HG02623 (cell line): Measurements from ENCODE around the gene DENND5B.
"Not testable (repeated sequence)": the region's sequence is repeated elsewhere in the genome, so short reads cannot be mapped to it uniquely, and the experiment has no call there.

Source experiments
- ATAC-seq: cut with Tn5 transposase; IDR thresholded peaks from one replicate; pipeline ENCODE4 v1.9.1; 2021; ENCODE audit warnings: moderate library complexity; ENCODE audit not compliant: unreplicated experiment

Gene DENND5B

DNA sequence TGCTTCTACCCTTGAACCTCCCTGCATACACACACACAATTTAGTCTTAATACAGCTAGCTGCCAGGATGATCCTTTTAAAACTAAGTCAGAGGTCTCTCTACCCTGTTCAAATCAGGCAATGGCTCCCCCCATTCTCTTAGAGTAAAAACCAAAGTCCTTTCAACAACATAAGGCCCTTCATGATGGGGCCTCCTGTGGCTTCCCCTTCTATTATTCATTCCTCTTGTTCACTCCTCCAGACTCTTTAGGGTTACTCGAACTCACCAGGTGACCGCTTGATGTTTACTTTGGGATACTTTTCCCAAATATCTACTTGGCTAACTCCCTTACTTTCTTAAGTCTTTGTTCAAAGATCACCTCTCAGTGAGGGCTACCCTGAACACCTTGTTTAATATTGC, 30.4 kb downstream of the DENND5B start:
- ATAC-seq, result no peak

- ATAC-seq, result no peak
These were observed 32.4 kb downstream of the DENND5B start for GRCh38 chr12:31558521-31558920.

DNA sequence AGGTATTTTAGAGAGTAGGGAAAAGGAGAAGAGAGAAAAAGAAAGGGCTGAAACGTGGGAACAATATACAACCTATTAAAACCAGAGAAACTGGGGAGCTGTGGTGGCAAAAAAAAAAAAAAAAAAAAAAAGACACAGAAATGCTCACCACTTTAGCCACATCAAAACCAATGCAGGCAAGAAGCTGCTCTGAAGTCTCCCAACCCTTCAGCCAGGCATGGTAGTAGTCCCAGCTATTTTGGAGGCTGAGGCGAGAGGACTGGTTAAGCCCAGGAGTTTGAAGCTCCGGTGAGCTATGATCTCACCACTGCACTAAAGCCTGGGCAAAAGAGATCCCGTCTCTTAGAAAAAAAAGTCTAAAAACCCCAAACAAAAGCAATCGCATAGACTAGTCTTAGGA, 33.2 kb downstream of the DENND5B start:
- no peak for ATAC-seq

- ATAC-seq, result not testable (repeated sequence)
These were observed 35.5 kb downstream of the DENND5B start for GRCh38 chr12:31555466-31555865.

GRCh38 chr12:31550590-31550989, 40.3 kb downstream of the DENND5B start:
- not testable (repeated sequence) for ATAC-seq

GRCh38 chr12:31536672-31537071, 54.3 kb downstream of the DENND5B start:
- ATAC-seq, result no peak

DNA sequence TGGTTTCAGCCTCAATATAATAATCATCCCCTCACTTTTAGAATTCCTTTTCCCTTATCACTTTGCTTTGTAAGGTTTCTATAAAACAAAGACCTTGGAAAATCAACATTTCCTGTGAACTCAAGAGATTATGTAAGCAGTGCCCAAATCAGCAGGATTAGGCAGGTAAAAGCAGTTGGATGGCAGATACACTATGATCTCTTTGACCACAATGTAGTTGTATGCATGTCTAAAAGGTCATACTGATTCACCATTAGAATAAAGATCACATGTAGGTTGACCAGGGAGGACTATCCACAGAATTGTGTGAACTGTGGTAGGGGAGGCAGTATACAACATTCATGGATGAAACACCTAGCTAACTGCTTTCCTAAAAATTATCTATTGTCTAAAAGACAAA, 57.5 kb downstream of the DENND5B start:
- ATAC-seq, result no peak

DNA sequence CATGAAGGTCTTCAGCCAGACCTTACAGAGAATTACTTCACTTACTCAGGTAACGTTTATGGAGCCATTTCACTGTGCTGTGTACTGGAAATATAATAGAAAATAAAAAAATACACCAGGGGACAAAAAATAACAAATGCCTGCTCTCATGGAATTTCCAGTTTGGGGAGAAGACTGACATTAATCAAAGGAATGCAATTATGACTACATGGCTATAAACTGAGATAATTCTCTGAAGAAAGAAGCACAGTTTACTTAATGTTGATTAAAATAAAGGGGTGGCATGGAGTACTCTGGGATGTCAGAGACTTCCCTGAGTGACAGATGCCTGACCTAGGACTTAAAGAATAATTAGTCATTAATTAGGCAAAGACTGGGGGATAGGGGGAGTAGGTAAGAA, 59.0 kb downstream of the DENND5B start:
- ATAC-seq, result no peak

DNA sequence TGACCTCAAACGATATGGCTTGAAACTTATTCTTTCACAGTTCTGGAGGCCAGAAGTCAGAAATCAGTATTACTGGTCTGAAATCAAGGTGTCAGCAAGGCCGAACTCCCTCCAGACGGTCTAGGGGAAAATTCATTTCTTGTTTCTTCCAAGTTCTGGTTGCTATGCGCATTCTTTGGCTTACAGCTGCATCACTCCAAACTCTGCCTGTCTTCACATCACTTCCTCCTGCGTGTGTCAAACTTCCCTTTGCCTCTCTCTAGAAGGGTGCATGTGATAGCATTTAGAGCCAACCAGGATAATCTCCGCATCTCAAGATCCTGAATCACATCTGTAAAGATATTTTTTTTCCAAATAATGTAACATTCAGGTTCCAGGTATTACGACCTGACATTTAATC, 62.8 kb downstream of the DENND5B start:
- no peak for ATAC-seq

- no peak for ATAC-seq
These were observed 63.9 kb downstream of the DENND5B start for GRCh38 chr12:31527083-31527482.

GRCh38 chr12:31526158-31526546, 64.8 kb downstream of the DENND5B start:
- no peak for ATAC-seq

GRCh38 chr12:31525496-31526157, 65.3 kb downstream of the DENND5B start:
- ATAC-seq, result no peak

- ATAC-seq, result peak; percentile 86
These were observed 66.0 kb downstream of the DENND5B start for GRCh38 chr12:31524791-31525495.

GRCh38 chr12:31523306-31523705, 67.6 kb downstream of the DENND5B start:
- ATAC-seq, result no peak

DNA sequence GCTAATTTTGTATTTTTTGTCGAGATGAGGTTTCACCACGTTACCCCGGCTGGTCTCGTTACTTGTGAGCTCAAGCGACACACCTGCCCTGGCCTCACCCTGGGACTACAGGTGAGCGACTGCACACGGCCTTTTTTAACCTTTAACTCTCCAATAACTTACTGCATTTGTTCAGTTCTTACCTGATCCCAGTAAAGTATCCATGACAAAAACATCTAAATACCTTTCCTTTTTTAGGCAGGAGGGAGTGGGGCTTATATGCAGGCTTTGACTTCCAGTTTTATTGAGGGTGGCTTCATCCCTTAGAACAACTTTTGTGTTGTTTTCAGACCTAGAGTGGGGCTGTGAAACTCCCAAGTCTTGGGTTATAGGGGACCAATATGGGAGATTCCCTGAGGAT, 68.3 kb downstream of the DENND5B start:
- ATAC-seq, result no peak

DNA sequence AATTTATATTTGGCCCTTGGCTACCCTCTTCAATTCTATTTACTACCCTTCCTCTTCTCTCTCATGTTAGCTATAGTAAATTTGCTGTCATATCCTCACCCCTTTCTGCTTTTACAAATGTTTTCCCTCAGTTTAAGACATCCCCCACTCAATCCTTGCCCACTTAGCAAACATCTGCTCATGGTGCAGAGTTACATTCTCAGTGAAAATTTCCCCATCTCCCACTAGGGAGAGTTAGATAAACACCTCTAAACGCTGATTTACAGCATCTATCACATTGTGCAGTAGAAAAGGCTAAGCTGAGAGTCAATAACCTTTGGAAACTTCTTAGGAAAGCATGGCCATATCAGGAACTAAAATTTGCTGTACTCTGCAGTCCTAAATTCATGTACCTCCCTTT, 69.0 kb downstream of the DENND5B start:
- no peak for ATAC-seq

DNA sequence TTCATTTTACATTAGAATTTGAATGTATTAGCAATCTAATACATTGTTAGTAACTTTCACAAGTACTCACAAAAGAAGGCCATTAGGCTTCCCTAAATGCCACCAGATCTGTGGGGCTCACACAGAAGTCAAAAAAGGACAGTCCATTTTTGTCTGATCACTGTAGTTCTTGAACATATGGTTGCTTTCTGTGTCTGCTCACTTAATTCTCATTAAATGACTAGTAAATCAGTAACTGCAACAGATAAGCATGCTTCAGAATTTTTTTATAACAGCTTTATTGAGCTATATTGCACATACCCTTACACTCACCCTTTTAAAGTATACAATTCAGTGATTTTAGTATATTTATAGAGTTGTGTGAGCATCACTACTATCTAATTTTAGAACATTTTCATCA, 71.4 kb downstream of the DENND5B start:
- ATAC-seq, result no peak

GRCh38 chr12:31518680-31519227, 72.2 kb downstream of the DENND5B start:
- no peak for ATAC-seq

DNA sequence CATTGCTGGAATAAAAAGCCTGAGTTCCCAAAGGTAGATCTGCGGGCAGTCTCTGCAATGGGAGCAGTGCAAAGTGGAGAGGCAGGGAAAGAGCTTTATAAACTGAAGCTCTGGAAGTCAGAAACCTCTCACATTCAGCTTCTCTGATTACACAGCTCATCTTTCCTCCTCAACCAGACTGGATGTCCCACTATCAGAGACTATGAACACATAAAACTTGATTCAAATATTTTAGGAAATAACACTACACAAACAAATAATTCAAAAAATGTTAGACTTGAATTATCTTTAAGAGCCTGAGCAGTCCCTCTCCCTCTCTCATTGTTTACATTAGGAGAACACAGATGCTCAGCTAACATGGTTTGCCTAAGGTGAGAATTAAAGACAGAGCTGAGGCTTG, 72.9 kb downstream of the DENND5B start:
- ATAC-seq, result no peak

GRCh38 chr12:31516702-31517101, 74.2 kb downstream of the DENND5B start:
- ATAC-seq, result no peak

DNA sequence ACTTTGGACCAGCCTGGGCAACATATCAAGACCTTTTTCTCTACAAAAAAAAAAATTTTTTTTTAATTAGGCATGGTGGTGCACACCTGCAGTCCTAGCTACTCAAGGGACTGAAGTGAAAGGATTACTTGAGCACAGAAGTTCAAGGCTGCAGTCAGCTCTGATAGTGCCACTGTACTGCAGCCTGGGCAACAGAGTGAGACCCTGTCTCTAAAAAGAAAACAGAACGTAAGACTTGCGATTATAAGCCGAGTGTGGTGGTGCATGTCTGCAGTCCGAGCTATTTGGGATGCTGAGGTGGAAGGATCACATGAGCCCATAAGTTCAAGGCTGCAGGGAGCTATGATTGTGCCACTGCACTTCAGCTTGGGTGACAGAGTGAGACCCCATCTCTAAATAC, 76.0 kb downstream of the DENND5B start:
- ATAC-seq, result no peak

DNA sequence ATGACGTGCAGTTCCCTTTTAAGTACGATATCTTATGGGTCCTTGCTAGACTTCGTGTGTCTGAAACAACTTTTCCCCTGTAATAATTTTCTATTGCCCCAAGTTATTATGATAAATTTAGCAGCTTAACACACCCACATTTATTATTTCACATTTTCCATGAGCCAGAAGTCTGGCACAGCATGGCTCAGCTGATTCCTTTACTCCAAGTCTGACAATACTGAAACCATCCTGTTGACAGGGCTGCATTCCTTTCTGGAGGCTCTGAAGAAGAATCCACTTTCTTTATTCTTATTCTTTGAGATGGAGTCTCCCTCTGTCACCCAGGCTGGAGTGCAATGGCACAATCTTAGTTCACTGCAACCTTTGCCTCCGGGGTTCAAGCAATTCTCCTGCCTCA, 80.9 kb downstream of the DENND5B start:
- no peak for ATAC-seq
